CD1c-positive myeloid dendritic cell (primary cell): ENCODE measurements around the gene CABLES1.

ENCODE experiments used
- DNase-seq: peaks from one replicate; pipeline ENCODE4 v3.0.0-alpha.2; 2016; ENCODE audit errors: extremely low spot score

The CABLES1 gene

DNA sequence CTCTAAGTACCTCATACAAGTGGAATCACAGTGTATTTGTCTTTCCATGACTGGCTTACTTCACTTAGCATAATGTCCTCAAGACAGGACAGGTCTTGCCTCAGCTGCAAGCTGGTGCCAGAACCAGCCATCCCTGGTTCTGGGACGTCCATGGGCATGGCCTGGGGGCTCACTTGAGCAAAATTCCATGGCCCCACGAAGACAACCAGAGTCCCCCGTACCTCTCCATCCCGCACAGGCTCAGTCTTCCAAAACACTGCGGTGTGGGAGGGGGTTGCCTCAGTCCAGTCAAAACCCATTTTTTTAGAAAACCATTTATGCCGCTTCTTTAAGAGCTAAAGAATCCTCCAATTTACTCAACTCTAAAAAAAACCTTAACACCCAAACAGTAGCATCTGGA, 21.7 kb upstream of the CABLES1 start:
- no peak for DNase-seq

GRCh38 chr18:23114171-23114881, 21.0 kb upstream of the CABLES1 start:
- no peak for DNase-seq

- no peak for DNase-seq
Measured at GRCh38 chr18:23114911-23115310, 20.4 kb upstream of the CABLES1 start.

- no peak for DNase-seq
Measured at GRCh38 chr18:23115683-23116096, 19.6 kb upstream of the CABLES1 start.

GRCh38 chr18:23121133-23121532, 14.2 kb upstream of the CABLES1 start:
- no peak for DNase-seq

DNA sequence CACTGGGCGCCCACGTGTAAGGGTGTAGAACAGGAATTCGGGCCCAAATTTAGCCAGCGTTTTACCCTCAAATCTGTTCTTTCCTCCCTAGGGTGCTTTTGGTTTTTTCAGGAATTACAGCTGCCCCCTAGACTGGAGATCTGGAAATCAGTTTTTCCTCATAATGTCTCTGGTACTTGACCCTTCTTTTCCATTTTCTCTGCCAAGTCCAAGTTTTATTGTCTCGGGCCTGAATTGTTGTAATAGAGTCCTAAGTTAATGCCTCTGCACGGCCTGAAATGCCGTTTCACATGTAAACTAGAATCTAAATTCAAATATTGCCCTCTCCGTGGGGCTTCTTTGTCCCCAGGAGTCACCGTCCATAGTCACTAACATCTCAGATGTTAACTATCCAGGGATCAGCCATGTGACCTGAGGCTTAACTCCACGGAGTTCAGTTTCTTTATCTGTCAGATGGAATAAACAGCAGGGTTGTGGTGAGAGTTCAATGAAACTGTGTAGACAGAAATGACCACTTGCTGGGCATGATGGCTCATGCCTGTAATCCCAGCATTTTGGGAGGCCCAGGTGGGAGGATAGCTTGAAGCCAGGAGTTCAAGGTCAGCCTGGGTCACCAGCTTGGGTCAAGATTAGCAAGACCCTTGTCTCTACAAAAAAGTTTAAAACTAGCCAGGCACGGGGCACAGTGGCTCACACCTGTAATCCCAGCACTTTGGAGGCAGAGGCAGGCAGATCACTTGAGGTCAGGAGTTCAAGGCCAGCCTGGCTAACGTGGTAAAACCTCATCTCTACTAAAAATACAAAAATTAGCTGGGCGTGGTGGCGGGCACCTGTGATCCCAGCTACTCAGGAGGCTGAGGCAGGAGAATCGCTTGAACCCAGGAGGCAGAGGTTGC, 12.7 kb upstream of the CABLES1 start:
- DNase-seq = no peak

DNA sequence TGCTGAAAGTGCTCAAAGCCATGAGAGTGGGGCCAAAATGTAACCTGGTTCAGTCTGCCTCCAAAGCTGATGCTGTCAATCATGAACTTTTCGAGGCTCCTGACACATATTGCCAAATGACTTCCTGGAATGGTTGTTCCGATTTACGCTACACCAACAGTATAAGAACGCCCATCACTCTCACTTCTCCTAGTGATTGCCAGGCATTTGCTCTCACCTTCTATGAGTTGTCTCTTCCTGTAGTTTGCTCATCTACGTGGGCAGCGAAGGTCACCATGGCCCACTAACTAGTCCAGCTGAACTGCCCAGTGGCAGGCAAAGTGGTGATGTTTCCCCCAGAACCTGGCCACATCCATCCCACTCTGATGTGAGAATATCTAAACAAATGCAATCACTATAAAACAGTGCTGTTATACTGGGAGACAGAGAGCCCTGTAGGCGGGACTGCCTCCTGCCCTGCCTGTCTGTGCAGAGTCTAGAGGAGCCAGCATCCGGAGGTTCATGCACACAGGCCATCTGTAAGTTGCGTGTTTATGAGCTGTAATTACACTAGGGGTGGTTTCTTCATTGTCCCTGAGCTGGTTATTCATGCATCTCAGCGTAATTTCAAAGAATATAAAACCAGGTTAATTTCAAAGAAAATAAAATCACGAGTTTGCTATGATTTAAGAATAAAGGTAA, 8.8 kb upstream of the CABLES1 start:
- peak; percentile 89 for DNase-seq

- DNase-seq = no peak
Measured at GRCh38 chr18:23127090-23127489, 8.2 kb upstream of the CABLES1 start.

- no peak for DNase-seq
Measured at GRCh38 chr18:23129355-23130002, 5.8 kb upstream of the CABLES1 start.

GRCh38 chr18:23131693-23132319, 3.5 kb upstream of the CABLES1 start:
- peak; percentile 81 for DNase-seq

DNA sequence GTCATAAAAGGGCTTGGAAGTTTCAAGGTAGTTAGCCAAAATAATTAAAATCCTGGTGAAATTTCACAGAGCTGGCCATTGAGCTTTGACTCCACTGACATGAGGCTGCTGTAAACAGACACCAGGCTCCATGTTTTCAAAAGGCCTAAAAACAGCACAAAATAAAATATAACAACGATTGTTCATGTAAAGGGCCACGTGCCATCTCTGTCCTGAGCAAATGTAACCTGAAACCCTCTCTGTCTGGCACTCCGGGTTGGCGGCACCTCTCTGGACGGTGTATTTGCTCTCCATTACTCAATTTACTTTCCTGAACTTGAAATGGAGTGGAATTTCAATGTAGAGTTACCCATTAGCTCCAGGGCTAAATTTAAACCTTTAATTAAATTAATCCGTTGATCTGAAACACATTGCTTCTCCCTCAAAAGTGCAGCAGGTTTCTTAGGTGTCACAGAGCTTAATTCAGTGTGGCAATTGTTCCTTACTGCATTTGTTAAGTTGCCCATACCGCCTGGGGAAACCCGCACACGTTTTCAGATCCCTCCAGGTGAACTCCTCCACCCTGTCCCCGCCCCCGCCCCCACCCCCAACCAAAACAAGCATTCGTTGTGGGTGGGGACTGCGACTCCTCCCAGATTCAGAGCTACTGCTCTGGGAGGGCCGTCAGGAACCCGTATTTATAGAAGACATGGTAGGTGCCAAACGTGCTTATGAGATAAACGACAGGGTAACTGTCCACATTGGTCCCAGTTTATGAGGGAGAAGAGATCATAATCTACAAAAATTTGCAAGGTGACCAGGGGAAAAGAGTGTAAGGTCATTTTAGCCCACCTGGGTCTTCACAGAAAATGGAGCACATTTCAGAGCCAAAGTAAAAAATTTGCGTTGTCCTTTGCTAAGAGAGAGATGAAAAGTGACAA, 1.2 kb upstream of the CABLES1 start:
- no peak for DNase-seq

DNA sequence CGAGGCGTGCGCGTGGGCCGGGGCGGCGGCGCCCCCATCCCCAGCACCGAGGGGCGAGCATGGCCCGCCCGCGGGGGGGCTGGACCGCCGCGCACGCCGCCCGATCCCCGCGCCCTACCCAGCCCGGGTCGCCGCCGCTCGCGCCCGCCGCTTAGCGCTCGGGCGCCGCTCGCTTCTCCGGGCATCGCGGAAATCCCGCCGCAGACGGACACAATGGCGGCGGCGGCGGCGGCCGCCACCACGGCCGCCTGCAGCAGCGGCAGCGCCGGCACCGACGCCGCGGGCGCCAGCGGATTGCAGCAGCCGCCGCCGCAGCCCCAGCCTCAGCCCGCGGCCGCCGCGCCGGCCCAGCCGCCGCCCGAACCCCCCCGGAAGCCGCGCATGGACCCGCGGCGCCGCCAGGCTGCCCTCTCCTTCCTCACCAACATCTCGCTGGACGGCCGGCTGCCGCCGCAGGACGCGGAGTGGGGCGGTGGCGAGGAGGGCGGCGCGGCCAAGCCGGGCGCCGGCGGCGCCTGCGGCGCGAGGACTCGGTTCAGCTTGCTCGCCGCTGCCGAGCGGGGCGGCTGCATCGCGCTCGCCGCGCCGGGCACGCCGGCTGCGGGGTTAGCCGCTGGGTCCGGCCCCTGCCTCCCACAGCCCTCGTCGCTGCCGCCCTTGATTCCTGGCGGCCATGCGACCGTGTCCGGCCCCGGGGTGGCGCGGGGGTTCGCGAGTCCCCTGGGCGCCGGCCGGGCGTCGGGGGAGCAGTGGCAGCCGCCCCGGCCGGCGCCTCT, 453 bp downstream of the CABLES1 start:
- DNase-seq = peak; percentile 43

GRCh38 chr18:23136326-23137096, 1.2 kb downstream of the CABLES1 start:
- peak; percentile 34 for DNase-seq

- DNase-seq = no peak
Measured at GRCh38 chr18:23137097-23137635, 1.9 kb downstream of the CABLES1 start.

DNA sequence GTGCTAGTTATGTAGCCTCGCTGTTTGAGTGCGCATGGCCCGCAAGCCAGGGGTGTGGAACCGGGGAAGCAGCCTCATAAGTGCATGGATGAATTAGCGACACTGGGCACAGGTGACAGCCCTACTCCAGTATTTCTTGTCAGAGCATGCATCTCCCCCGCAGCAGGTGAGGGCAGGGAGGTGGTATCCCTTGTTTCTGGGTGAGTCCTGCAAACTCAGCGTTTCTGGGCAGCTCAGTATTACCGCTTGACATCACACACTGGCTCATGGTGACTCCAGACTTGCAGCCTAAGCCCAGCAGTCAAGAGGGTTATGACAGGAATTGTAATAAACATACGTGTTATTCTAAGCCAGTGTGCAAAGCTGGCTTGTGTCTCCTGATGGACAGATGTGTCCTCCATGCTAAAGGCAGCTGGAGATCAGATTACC, 2.5 kb downstream of the CABLES1 start:
- no peak for DNase-seq

- DNase-seq = no peak
Measured at GRCh38 chr18:23138471-23138870, 3.2 kb downstream of the CABLES1 start.

DNA sequence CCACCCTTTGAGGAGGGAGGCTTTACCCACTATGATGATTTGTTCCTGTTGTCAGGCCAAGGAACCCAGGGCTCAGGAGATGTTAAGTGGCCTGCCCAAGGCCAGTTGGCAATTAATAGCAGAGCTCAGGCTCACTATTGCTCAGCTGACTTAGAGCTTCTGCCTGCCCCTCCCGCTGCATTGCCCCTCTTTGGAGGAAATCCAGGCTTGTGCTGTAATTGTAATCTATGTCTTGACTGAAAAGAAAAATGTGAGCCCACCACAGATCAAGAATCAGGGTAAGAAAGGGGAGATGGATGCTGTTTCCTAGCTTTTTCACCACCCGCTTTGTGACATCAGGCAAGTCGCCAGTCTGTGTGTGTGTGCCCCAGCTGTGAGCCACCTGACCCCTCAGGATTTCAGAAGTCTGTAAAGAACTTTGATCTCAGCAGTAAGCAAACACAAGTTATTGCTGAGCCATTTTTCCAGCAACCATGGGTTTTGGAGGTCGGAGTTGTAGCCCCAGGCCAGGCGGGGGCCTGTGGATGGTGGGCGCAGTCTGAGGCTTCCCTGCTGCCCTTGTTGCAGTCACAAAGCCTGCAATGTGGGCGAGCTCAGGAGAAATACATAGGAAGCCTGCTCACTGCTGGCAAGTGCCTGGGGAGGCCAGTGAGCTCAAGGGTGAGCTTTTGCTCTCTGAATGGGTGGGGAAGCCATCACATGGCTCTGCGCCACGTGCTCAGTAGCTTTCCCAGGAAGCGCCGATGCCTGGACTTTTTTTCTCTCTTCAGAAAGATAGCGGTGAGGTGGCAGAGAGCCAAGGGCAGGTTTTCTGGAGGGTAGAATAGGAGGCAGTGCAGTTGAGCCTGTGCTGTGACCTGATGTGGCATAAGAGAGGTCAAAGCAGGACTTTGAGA, 6.1 kb downstream of the CABLES1 start:
- no peak for DNase-seq
